Upper lobe of right lung (tissue), 1 donor: Measurements from ENCODE around the gene FBXL15. TPM values are rescaled to one million over a fixed set of nuclear protein-coding genes. Genes with fewer than 3 reads are reported as not detected.

Source experiments
- ATAC-seq: fragments of 200-7000 bp; cut with Tn5 transposase; one replicate; pipeline ENCODE4 v1.9.1; 2020; ENCODE audit warnings: mild to moderate bottlenecking, moderate library complexity
- DNase-seq: peaks from one replicate; pipeline ENCODE4 v3.0.0-alpha.2; 2020
- H3K27ac ChIP-seq: fragments of 200-600 bp; one replicate; pipeline ENCODE4 v1.8.0; 2022
- H3K27me3 ChIP-seq: fragments of 200-600 bp; one replicate; pipeline ENCODE4 v1.8.0; 2022; ENCODE audit warnings: mild to moderate bottlenecking
- H3K36me3 ChIP-seq: fragments of 200-600 bp; one replicate; pipeline ENCODE4 v1.8.0; 2022
- H3K4me1 ChIP-seq: fragments of 200-600 bp; one replicate; pipeline ENCODE4 v1.8.0; 2022
- H3K4me3 ChIP-seq: fragments of 200-600 bp; one replicate; pipeline ENCODE4 v1.8.0; 2022; ENCODE audit warnings: mild to moderate bottlenecking
- H3K9me3 ChIP-seq: fragments of 200-600 bp; one replicate; pipeline ENCODE4 v1.8.0; 2022
- intact Hi-C: fragments of 100-400 bp; cut with DNase I; formaldehyde crosslinking; loops from one replicate; pipeline ENCODE4 v1.11.0; 2022
- total RNA-seq: library from RNA; stranded (reverse); fragmentation: NEBNext Ultra II Directional; extraction: Animal tissue kit (Norgen Biotek cat#: 25700); gene quantifications from one replicate; pipeline ENCODE4 v1.2.1, GENCODE V29; 2021
- TF ChIP-seq, protein P1 (sequence below): fragments of 200-600 bp; IDR thresholded peaks from one replicate; pipeline ENCODE4 v1.8.0; 2022; ENCODE audit warnings: antibody characterized with exemption
- donor health status: DM: no; HTN: yes; CAD: no; lungs with severe emphysema.

FBXL15 gene
- total RNA-seq, 1 donor from 2014 or later, result 16.0 TPM

DNA sequence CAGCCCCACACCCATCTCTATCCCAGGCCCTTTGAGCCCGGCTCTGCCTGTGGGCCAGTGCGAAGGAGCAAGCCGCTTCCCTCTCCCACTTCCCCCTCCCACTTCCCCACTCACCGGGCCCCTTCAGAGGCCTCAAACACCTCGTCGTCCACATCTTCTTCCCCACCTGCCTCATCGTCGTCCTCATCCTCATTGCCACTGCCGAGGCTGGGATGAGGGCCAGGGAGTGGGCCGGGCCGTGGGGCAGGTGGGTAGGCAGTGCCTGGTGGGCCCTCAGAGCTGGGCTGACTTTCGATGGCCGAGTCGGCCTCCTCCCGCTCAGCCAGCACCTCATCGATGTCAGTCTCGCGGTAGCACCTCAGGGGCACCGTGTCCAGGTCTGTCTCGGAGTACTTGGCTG, 5.9 kb upstream of the FBXL15 start:
- no peaks in the 10 kb centered on the region for H3K36me3 ChIP-seq
- no peak overlapping the region for H3K4me3 ChIP-seq
- intact Hi-C loops, result no loop called here
- ATAC-seq, result no peak
- H3K9me3 ChIP-seq, result no peaks in the 10 kb centered on the region
- H3K4me1 ChIP-seq, result peaks cover 17% of the 10 kb centered on the region
- no peak for DNase-seq
- peaks cover 76% of the 10 kb centered on the region for H3K27me3 ChIP-seq
- TF ChIP-seq, protein P1, sequence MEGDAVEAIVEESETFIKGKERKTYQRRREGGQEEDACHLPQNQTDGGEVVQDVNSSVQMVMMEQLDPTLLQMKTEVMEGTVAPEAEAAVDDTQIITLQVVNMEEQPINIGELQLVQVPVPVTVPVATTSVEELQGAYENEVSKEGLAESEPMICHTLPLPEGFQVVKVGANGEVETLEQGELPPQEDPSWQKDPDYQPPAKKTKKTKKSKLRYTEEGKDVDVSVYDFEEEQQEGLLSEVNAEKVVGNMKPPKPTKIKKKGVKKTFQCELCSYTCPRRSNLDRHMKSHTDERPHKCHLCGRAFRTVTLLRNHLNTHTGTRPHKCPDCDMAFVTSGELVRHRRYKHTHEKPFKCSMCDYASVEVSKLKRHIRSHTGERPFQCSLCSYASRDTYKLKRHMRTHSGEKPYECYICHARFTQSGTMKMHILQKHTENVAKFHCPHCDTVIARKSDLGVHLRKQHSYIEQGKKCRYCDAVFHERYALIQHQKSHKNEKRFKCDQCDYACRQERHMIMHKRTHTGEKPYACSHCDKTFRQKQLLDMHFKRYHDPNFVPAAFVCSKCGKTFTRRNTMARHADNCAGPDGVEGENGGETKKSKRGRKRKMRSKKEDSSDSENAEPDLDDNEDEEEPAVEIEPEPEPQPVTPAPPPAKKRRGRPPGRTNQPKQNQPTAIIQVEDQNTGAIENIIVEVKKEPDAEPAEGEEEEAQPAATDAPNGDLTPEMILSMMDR, result no peak
- H3K27ac ChIP-seq, result no peak overlapping the region

- DNase-seq (no peak), ATAC-seq (no peak)
- Histone ChIP-seq H3K4me3 (no peak overlapping the region), H3K9me3 (no peaks in the 10 kb centered on the region), H3K4me1 (peaks cover 14% of the 10 kb centered on the region), H3K27ac (no peak overlapping the region), H3K36me3 (no peaks in the 10 kb centered on the region), H3K27me3 (peaks cover 61% of the 10 kb centered on the region)
- TF ChIP-seq, protein P1, result no peak
- intact Hi-C loops, result no loop called here
These were observed 4.4 kb upstream of the FBXL15 start for GRCh38 chr10:102416283-102416682.

DNA sequence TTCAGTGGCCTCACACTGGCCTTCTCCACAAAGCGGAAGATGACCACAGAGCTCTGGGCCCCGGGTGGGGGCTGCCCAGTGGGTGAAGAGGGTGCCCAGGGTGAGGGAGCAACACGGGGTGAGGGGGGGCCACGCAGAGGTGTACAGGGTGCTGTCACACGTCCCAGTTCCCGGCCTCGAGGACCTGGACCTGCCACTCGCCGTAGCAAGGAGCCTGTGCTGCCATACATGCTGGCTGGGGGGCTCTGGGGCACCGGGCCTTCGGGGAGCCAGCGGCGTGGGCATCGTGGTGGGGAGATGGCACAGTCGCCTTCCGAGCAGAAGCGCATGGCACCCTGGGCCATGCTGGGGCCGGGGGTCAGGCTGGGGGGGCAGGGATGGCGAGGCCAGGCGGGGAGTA, 3.9 kb upstream of the FBXL15 start:
- Histone ChIP-seq H3K36me3 (no peaks in the 10 kb centered on the region), H3K9me3 (no peaks in the 10 kb centered on the region), H3K4me1 (peaks cover 14% of the 10 kb centered on the region), H3K27me3 (peaks cover 57% of the 10 kb centered on the region), H3K4me3 (no peak overlapping the region), H3K27ac (no peak overlapping the region)
- no peak for ATAC-seq
- DNase-seq, result no peak
- intact Hi-C loops, result no loop called here
- TF ChIP-seq, protein P1, result no peak

GRCh38 chr10:102418622-102419268, 1.9 kb upstream of the FBXL15 start, which contains the start of gene PSD:
TSS of gene PSD (minus strand) at chr10:102418785. CDS start at chr10:102417038, 1,747 bp downstream.
- Histone ChIP-seq H3K4me3 (peak within 1 kb of the TSS; percentile 81), H3K27me3 (peaks cover 36% of the 10 kb centered on the region), H3K9me3 (no peaks in the 10 kb centered on the region), H3K27ac (no peak within 1 kb of the TSS), H3K4me1 (peaks cover 30% of the 10 kb centered on the region), H3K36me3 (peaks cover 8% of the 10 kb centered on the region)
- ATAC-seq, result no peak
- no peak for DNase-seq
- intact Hi-C loops, result no loop called here
- TF ChIP-seq, protein P1, result no peak

DNA sequence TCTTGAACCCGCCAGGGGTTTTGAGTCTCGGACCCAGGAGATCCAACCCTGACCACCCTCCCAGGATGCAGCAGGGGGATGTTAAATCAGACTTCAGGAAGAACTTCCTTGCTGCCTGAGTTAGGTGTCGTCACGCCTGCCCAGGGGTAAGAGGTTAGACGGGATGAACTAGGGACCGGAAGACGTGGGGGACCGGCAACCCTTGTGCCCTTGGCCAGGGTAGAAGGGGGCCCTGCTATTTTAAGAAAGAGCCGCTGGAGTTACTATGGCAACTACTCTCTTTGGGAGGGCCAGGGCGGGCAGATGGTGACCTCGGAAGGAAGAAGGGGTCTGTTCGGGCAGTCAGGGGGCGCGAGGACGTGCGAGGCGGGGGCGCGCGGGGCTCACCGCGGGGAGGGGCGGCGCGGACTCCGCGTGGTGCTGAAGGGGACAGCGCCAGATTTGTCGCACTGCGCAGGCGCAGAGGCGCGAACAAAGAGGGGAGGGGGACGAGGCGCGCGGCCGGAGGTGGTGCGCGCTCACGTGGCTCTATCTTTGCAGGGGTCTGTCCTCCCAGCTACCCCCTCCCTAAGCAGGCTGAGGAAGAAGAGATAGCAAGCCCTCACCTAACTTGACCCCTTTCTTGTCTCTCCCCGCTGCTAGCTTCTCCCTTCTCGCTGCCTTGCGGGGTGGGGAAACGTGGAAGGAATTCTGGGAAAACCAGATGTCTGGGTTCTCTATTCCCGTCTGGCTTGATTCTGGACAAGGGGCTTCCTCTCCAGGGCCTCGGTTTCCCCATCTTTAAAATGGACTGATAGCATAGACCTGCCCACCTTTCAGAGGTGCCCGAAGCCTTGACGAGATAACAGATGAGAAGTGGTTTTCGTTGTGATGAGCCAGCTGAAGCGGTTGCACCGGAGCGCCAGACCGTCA, 1.1 kb upstream of the FBXL15 start:
- DNase-seq (no peak), ATAC-seq (no peak)
- Histone ChIP-seq H3K4me1 (peaks cover 32% of the 10 kb centered on the region), H3K27me3 (peaks cover 30% of the 10 kb centered on the region), H3K4me3 (peak overlapping the region; percentile 81), H3K36me3 (peaks cover 16% of the 10 kb centered on the region), H3K27ac (no peak overlapping the region), H3K9me3 (no peaks in the 10 kb centered on the region)
- TF ChIP-seq, protein P1, result no peak
- intact Hi-C loops, result no loop called here
